Activated CD8-positive, alpha-beta memory T cell treated with anti-CD3 and anti-CD28 coated beads, Interleukin-2, amount 50 U/mL, for 24 hours (primary cell): Measurements from ENCODE around the gene KRTAP10-4.
"Not testable (repeated sequence)": the region's sequence is repeated elsewhere in the genome, so short reads cannot be mapped to it uniquely, and the experiment has no call there.

Experiments
- DNase-seq: peaks from one replicate; pipeline ENCODE4 v3.0.0-alpha.2; 2020; ENCODE audit errors: extremely low read depth

Gene KRTAP10-4, protein sequence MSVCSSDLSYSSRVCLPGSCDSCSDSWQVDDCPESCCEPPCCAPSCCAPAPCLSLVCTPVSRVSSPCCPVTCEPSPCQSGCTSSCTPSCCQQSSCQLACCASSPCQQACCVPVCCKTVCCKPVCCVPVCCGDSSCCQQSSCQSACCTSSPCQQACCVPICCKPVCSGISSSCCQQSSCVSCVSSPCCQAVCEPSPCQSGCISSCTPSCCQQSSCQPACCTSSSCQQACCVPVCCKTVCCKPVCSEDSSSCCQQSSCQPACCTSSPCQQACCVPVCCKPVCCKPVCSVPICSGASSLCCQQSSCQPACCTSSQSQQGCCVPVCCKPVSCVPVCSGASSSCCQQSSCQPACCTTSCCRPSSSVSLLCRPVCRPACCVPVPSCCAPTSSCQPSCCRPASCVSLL

GRCh38 chr21:44573630-44574456 lies at the start of gene KRTAP10-4:
Gene KRTAP10-4 (plus strand): TSS chr21:44573729. CDS start chr21:44573759, 30 bp downstream.
- not testable (repeated sequence) for DNase-seq

GRCh38 chr21:44524414-44525371 lies 48.8 kb upstream of the KRTAP10-4 start:
- no peak for DNase-seq

DNA sequence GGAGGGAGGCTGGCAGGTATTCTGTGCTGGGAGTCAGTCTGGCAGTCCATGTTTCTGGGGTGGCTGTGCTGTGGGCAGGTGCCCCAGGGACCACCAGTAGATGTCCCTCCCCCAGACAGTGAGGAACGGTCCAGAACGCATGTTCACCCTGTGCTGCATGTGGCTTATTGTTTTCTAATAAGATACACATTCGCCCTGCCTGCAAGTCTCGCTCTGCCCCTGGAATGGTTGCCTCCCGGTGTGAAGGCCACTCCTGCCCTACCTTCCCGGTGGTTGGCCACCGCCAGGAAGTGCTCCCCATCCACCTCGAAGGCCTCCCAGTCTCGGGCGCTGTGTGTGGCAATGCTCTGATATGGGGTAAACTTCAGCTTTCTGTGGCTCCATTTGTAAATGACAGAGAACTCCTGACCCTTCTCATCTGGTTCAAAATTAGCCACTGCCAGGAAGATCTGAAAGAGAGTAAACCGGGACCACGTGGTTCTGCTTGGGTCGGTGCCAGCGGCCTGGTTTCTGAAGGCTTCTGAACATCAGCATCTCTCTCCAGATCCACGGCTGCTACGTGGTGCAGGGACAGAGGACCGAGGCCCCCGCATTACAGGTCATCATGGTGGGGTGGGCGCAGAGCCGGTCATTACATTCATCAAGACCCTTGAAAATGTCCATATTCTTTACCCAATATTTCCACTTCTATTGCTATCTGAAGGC lies 48.0 kb upstream of the KRTAP10-4 start:
- no peak for DNase-seq

DNA sequence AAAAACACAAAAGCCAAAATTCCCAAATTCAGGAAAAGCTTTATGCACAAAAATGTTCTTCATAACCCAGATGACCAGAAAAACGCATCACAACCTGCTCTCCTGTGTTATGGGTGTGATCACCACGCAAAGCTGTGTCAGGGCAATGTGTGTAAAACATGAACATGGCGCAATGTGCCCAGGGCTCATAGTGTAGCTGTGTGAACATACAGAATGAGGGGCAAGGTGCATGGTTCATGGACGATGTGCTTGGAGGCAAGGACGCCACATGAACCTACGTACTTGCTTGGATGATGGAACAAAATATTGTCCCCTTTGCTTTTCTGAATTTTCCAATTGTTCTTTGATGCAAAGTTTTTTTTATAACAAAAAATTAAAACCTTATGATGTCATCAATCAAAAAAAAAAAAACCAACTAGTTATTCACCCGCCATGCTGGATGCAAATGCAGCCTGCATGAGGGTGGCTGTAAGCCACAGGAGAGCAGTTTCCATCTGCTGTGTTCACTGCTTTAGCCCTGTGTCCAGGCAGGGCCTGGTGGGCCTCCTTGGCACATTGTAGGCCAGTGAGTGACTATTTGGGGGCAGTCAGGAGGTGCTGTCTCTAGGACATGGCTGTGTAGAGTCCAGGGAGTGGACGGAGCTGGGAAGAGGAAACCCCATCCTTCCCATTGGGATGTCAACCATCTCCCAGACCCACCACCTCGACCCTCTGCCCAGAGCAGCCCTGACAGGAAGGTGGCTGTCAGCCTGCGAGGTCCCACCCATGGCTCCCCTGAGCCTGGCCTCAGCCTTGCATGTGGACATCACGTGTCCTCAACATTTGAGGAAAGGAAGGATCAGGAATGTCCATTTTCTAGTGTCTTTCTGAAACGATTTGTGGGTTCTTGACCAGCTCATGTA lies 47.2 kb upstream of the KRTAP10-4 start:
- no peak for DNase-seq

DNA sequence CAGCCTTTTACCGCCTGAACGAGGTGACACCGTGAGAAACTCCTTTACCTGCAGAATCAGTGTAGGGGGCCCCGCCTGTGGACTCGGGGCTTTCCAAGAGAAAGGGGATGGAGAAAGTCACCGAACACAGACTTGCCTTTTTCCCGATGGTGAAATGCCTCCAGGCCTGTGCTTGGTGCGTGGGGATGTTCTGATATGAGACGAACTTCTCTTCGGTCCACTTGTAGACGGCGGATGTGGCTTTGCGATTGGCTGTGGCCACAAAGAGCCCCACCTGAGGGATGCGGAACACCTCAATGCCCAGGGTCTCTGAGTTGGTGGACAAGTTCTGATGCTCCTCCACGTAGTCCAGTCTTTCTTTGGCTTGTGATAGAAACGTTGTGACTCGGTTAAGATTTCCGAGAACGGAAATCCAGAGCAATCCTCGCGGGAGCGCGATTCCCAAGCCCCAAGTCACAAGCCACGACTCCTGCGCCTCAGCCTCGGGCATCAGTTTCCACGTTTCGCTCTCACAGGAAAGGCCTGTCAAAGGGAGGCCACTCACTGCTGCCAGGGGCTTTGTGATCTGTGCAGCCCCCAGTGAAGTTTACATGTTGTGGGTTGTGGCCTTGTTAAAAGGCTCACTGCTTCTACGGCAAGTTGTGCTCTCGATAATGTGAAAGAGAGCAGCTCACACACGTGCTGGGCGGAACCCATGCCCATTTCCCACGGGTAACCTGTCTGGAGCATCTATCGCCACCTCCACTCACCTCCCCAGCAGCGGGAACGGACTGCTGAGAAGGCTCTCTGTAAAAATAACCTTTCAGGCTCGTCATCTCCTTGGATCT lies 46.2 kb upstream of the KRTAP10-4 start:
- no peak for DNase-seq

DNA sequence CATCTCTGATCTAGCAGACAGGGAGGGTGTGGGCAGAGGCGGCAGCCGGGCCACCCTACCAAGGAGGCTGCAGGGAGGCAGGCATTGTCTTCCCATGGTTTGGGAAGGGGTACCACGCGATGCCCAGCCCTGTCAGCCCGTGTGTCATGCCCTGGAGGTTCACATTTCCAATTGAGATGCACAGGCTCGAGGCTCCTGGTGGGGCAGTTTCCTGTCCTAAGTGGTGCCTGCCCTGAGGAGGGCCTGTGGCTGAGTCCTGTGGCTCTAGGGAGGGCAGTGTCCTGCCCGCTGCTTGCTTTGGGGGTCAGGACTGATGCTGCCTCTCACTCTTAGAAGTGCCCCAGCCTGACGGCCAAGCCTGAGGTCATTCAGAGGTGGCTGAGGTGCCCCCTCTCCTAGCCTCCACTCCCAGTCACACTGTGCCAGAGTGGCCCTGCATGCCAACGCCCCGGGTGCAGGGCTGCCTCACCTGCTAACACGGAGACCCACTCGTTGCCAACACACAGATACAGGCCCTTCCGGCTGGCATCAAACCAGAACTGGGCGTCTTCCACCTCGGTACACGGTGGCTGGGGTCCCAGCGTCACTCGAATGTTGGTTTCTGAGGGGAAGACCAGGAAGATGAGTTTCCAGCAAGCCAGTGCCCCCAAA lies 45.4 kb upstream of the KRTAP10-4 start:
- DNase-seq, result no peak

DNA sequence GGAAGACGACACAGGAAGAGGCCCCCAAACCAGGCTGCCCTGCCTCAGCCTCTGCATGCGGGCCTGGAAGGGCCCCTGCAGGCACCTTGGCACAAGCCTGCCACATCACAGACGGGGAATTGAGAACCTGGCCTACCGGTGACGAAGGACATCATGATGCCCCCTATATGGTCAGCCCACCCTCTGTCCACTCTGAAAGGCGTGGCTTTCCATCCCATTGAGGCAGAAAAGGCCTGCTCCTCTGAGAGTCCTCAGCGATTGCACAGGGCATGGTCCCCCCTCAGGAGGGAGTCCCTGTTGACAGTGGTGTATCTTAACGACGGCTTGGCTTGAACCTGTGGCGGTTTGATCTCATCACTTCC lies 44.9 kb upstream of the KRTAP10-4 start:
- no peak for DNase-seq

- DNase-seq, result no peak
Measured at GRCh38 chr21:44529011-44529421, 44.5 kb upstream of the KRTAP10-4 start.

- no peak for DNase-seq
Measured at GRCh38 chr21:44529503-44530125, 43.9 kb upstream of the KRTAP10-4 start.

DNA sequence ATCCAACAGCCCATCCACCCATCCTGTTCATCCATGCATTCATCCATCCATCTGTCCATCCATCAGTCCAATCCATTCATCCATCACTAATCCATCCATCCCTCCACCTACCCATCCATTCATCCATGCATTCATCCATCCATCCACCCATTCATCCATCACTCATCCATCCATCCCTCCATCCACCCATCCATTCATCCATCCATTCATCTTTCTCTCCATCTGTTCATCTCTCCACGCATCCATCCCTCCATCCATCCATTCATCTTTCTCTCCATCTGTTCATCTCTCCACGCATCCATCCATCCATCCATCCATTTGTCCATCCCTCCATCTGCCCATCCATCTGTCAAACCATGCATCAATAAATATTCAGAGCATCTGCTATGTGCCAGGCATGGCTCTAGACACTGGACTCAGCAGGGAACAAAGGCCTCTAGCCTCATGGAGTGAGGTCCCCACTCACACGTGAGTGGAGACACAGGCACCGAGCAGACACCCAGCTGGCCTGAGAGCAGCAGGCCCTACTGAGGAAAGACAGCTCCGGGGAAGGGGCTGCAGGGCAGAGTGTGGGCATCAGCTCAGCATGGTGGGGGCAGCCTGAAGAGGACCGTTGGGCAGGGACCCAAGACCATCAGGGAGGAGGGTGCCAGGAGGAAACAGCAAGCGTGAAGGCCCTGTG lies 43.2 kb upstream of the KRTAP10-4 start:
- no peak for DNase-seq

GRCh38 chr21:44530903-44531605 lies 42.5 kb upstream of the KRTAP10-4 start:
- DNase-seq, result no peak

- DNase-seq, result no peak
Measured at GRCh38 chr21:44531606-44532564, 41.6 kb upstream of the KRTAP10-4 start.

GRCh38 chr21:44532712-44533111 lies 40.8 kb upstream of the KRTAP10-4 start:
- DNase-seq, result no peak

DNA sequence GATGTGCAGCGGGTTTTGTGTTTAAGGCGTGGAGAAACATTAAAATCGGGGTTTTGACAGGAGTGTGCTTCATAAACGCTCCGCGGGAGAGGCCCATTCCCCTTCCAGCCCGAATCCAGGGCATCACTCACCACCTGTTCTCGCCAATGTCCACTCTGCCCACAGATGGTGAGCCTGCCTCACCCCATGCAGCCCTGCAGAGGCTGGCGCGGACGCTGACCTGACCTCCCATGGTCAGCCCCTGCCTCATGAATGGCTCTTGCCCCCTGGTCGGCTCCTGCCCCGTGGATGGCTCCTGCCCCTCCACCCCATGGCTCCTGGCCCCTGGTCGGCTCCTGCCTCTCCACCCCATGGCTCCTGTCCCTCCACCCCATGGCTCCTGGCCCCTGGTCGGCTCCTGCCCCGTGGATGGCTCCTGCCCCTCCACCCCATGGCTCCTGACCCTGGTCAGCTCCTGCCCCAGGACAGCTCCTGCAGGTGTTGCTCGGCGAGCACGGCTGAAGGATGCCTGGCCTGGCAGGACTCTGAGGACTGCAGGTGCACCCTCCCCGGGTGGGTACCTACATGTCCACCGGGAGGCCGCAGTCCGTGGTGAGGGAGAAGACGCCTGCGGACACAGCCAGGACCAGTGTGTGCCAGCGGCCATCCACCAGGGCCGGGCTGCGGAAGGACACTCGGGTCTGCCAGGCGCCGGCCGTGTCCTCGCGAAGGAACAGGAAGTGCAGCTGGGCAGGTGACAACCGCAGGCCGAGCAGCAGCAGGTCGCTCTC lies 40.2 kb upstream of the KRTAP10-4 start:
- no peak for DNase-seq
